ENCODE data around the gene BCKDHA.

Gene BCKDHA

GRCh38 chr19:41397086-41398049, at the start of gene BCKDHA, which contains the start of gene EXOSC5:
Gene BCKDHA (plus strand): TSS chr19:41397818. CDS start chr19:41397828, 10 bp downstream.
Gene EXOSC5 (minus strand): TSS chr19:41397359. CDS start chr19:41397328, 31 bp downstream.
- peak; percentile 43 for TF ChIP-seq POLR2A (IDR thresholded peaks at IDR 0.05; ENCODE audit: extremely low read depth, insufficient read length)
- peak; percentile 99 for TF ChIP-seq MAX (IDR thresholded peaks at IDR 0.05; ENCODE audit: low read depth, low read length)
- TF ChIP-seq MYC (IDR thresholded peaks at IDR 0.05; ENCODE audit: low read depth, low read length), result peak; percentile 97
- TF ChIP-seq CTCF (IDR thresholded peaks at IDR 0.05; ENCODE audit: low read depth, low read length), result no peak
- peak within 1 kb of the TSS; percentile 90 for H3K4me3 ChIP-seq (ENCODE audit: low read depth, low read length)
- peak; percentile 98 for DNase-seq (ENCODE audit: low read depth)

- no peak for DNase-seq (ENCODE audit: low read depth)
- no peak for TF ChIP-seq POLR2A (IDR thresholded peaks at IDR 0.05; ENCODE audit: extremely low read depth, insufficient read length)
- no peak for TF ChIP-seq MYC (IDR thresholded peaks at IDR 0.05; ENCODE audit: low read depth, low read length)
- no peak for TF ChIP-seq CTCF (IDR thresholded peaks at IDR 0.05; ENCODE audit: low read depth, low read length)
- no peak for TF ChIP-seq MAX (IDR thresholded peaks at IDR 0.05; ENCODE audit: low read depth, low read length)
- peak overlapping the region; percentile 79 for H3K4me3 ChIP-seq (ENCODE audit: low read depth, low read length)
Observed at GRCh38 chr19:41350735-41351338, 46.8 kb upstream of the BCKDHA start.

- TF ChIP-seq POLR2A (IDR thresholded peaks at IDR 0.05; ENCODE audit: extremely low read depth, insufficient read length) (no peak), CTCF (IDR thresholded peaks at IDR 0.05; ENCODE audit: low read depth, low read length) (no peak), MAX (IDR thresholded peaks at IDR 0.05; ENCODE audit: low read depth, low read length) (peak; percentile 63; the same call in 1 of the 2 replicates), MYC (IDR thresholded peaks at IDR 0.05; ENCODE audit: low read depth, low read length) (no peak)
- DNase-seq (ENCODE audit: low read depth), result peak; percentile 62
Observed at GRCh38 chr19:41351339-41352245, 46.0 kb upstream of the BCKDHA start.

GRCh38 chr19:41352279-41352608, 45.4 kb upstream of the BCKDHA start:
- peak overlapping the region; percentile 79 for H3K4me3 ChIP-seq (ENCODE audit: low read depth, low read length)
- TF ChIP-seq CTCF (IDR thresholded peaks at IDR 0.05; ENCODE audit: low read depth, low read length) (no peak), MAX (IDR thresholded peaks at IDR 0.05; ENCODE audit: low read depth, low read length) (no peak), POLR2A (IDR thresholded peaks at IDR 0.05; ENCODE audit: extremely low read depth, insufficient read length) (no peak), MYC (IDR thresholded peaks at IDR 0.05; ENCODE audit: low read depth, low read length) (no peak)
- DNase-seq (ENCODE audit: low read depth), result no peak

More at GRCh38 chr19:41351339-41352245, 46.0 kb upstream of the BCKDHA start:
- peak overlapping the region; percentile 79 for H3K4me3 ChIP-seq (ENCODE audit: low read depth, low read length)
